Lower leg skin (tissue), 3 donors: Measurements from ENCODE around the gene VPS26B.

Source experiments
- POLR2A ChIP-seq, 2 donors: fragments of 450-650 bp; IDR thresholded peaks; one replicate each; pipeline ENCODE4 v1.6.1; 2016 to 2017; ENCODE audit warnings: antibody characterized with exemption in 2 of 2, mild to moderate bottlenecking in 1 of 2, moderate library complexity in 1 of 2
- TF ChIP-seq, protein P1 (sequence below), 3 donors: fragments of 450-650 bp; IDR thresholded peaks; one replicate each; pipeline ENCODE4 v1.5.1; 2016; ENCODE audit warnings: antibody characterized with exemption in 3 of 3, mild to moderate bottlenecking in 3 of 3, moderate library complexity in 2 of 3

DNA sequence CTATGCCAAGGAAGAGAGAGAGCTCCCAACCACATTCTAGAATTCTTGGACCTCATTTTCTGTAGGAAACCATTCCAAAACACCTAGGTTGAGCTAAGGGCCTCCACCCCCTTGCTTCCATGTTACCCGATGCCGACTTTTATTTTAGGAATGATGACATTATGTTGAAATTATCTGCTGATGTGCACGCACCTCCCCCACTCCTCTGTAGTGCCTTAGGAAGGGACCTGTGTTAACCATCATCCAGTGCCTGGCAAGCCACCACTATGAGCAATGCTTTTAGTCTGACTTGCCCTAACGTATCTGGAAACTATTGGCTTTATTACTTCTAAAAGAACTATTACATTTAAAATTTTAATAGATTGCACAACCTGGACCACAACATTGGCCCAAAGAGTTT, 42.8 kb upstream of the VPS26B start:
- TF ChIP-seq, protein P1, sequence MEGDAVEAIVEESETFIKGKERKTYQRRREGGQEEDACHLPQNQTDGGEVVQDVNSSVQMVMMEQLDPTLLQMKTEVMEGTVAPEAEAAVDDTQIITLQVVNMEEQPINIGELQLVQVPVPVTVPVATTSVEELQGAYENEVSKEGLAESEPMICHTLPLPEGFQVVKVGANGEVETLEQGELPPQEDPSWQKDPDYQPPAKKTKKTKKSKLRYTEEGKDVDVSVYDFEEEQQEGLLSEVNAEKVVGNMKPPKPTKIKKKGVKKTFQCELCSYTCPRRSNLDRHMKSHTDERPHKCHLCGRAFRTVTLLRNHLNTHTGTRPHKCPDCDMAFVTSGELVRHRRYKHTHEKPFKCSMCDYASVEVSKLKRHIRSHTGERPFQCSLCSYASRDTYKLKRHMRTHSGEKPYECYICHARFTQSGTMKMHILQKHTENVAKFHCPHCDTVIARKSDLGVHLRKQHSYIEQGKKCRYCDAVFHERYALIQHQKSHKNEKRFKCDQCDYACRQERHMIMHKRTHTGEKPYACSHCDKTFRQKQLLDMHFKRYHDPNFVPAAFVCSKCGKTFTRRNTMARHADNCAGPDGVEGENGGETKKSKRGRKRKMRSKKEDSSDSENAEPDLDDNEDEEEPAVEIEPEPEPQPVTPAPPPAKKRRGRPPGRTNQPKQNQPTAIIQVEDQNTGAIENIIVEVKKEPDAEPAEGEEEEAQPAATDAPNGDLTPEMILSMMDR (IDR thresholded peaks at IDR 0.05), result no peak
- TF ChIP-seq POLR2A (IDR thresholded peaks at IDR 0.05), result no peak
